RWPE1 (cell line): ENCODE data around the gene MBNL1.

Experiments
- CTCF ChIA-PET: fragments of 350-600 bp; sonication (Branson Sonifier 250); formaldehyde crosslinking; extraction: SDS; loops from one replicate; lab custom pipeline; 2021; lab: Yijun Ruan, JAX
- POLR2A ChIA-PET: fragments of 400-600 bp; formaldehyde crosslinking; extraction: SDS; loops from one replicate; lab custom pipeline; 2020; ENCODE audit warnings: antibody characterized with exemption; ENCODE audit not compliant: low non-redundant PET; lab: Yijun Ruan, JAX
- DNase-seq: peaks from one replicate; pipeline ENCODE4 v3.0.0; 2012; ENCODE audit warnings: low spot score
- H3K27ac ChIP-seq: fragments of 450-650 bp; 2 replicates; pipeline ENCODE4 v1.5.1; 2017
- TF ChIP-seq, protein P1 (sequence below): fragments of 450-650 bp; conservative IDR thresholded peaks from 2 replicates; pipeline ENCODE4 v1.5.1; 2017; ENCODE audit warnings: low read depth, mild to moderate bottlenecking

Gene MBNL1

DNA sequence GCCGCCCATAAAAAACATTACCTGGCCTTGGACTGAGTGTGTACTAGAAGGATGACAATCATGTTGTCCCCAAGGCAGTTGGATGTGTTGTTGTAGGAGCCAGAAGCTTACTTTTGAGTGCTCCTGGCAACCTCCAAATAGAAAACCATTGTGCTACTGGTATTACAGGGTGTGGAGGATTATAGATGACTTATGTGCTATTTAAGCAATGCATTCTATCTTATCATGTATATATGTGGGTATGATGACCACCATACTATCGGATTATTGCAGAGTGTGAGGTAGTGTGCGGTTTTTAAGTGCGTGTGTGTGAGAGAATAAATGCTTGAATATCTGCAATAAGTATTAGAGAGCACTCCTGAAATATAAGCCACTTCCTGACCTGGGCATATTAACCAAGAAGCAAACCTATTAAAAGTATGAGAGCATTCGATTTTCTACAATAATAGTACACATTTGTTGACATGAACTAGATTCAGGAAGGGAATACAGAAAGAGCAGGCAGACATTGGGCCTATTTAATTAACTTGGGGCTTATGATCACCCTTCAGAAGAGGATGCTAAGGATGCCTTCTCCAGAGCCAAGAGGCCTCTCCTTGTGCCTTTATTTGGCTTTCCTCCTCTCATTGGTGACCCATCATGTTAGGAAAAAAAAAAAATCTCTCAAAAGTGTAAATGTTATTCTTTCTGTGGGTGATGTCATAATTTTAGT lies 11.7 kb upstream of the MBNL1 start:
- no peak for DNase-seq
- H3K27ac ChIP-seq = no peak overlapping the region
- CTCF ChIA-PET = no interaction called here
- POLR2A ChIA-PET = no interaction called here
- TF ChIP-seq, protein P1, sequence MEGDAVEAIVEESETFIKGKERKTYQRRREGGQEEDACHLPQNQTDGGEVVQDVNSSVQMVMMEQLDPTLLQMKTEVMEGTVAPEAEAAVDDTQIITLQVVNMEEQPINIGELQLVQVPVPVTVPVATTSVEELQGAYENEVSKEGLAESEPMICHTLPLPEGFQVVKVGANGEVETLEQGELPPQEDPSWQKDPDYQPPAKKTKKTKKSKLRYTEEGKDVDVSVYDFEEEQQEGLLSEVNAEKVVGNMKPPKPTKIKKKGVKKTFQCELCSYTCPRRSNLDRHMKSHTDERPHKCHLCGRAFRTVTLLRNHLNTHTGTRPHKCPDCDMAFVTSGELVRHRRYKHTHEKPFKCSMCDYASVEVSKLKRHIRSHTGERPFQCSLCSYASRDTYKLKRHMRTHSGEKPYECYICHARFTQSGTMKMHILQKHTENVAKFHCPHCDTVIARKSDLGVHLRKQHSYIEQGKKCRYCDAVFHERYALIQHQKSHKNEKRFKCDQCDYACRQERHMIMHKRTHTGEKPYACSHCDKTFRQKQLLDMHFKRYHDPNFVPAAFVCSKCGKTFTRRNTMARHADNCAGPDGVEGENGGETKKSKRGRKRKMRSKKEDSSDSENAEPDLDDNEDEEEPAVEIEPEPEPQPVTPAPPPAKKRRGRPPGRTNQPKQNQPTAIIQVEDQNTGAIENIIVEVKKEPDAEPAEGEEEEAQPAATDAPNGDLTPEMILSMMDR = no peak

DNA sequence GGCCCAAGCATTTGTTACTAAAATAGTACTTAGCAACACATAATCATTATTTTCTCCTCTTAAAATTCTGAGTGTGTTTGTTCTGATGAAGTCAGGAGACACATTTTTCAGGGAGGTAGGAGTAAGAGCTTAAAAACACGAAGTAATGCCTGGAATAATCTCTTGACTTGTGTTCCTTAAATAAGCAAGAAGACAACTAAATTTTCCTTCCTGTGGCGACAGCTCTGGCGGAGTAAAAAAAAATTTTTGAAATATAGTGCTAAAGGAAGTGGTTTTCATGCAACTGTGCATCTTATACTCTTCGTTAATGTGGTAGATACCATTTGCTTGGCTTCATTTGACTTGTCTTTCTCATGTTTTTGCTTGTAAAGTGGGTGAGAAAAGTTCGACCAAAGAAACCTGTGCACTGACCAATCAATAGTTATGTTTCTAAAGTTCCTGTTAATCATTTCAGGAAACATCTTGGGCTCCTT lies 11.1 kb upstream of the MBNL1 start:
- ChIA-PET CTCF (no interaction called here), POLR2A (no interaction called here)
- TF ChIP-seq, protein P1 = no peak
- no peak overlapping the region for H3K27ac ChIP-seq
- no peak for DNase-seq

DNA sequence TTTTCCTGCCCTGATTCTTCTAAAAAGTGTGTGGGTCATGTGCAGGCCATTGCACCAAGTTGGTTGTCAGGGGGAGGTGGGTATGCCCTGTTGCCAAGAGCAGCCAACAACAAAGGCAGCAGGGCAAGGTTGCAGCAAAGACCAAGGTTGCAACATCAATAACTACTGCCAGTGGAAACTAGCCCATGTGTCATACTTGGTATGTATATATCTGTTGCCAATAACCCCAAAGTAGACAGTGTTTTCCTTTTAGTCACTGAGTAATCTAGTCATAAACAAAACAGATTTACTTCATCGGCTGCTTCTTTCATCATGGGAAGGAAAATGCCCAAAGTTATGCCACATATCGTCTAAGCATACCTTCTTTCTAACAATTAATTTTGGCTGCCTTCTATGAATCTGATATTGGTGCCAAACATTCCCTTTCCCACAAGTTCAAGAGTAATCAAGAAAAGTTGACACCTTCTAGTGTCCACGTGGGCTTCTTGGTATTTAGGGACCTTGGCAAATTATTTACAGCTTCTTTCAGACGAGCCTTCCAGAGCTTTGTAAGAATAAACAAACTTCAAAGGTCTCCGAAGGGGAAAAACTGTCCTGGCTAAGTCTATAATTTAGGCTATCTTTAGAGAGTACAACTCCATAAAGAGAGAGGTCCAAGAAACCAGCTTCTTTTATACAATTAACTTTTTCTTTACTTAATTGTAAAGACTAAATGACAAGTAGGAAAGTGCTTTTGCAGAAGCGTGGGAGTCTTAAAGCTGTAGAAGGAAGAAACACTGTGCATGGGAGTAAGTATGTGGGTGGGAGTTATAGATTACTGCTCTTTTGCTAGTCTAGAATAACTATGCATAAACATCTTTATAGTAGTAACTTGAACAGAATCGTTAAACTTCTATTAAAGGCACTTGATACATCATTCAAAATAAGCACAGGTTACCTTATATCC lies 10.0 kb upstream of the MBNL1 start:
- H3K27ac ChIP-seq = no peak overlapping the region
- TF ChIP-seq, protein P1 = no peak
- POLR2A ChIA-PET = no interaction called here
- DNase-seq = peak; percentile 94
- CTCF ChIA-PET = no interaction called here

DNA sequence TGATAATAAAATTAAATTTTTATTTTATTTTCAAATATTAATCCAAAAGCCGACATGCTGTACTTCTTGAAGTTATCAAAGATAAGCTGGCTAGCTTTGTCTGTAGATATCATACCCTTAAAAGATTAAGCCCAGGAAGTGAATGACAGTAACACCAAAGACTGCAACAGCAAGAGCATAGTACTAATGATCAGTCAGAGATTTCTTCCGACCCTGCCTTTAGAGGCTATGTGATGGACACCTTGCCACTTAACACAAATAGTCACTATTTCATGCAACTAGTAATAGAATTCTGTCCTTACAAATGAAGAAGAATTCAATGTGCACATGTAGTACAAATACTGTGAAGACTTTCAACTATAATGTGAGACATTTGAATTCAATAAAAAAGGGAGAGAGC lies 9.3 kb upstream of the MBNL1 start:
- no peak for DNase-seq
- ChIA-PET POLR2A (interaction anchor here (0.7 kb wide), 1 partner anchor 21 kb away, joined by 3 read pairs; no protein-coding TSS in a partner anchor), CTCF (no interaction called here)
- H3K27ac ChIP-seq = no peak overlapping the region
- TF ChIP-seq, protein P1 = no peak

DNA sequence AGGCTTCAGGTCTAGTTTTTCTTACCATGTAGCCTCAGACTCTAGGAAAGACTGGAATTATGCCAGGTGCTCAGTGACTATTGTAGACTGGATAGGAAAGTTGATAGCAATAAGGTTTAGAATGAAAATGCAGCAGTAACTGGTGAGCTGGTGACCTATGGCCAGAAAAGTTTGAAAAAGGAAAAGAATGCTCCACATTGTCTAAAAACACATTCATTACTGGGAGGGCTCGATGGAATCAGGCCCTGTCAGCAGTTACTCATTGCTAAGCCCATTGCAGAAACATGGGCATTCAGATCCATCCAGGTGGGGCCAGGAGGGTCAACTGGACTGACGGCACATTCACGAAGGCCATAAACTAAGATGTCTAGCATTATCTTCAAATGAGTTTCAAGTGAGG lies 8.7 kb upstream of the MBNL1 start:
- no peak overlapping the region for H3K27ac ChIP-seq
- TF ChIP-seq, protein P1 = no peak
- no peak for DNase-seq
- ChIA-PET POLR2A (interaction anchor here (0.7 kb wide), 1 partner anchor 22 kb away, joined by 3 read pairs; no protein-coding TSS in a partner anchor), CTCF (no interaction called here)

DNA sequence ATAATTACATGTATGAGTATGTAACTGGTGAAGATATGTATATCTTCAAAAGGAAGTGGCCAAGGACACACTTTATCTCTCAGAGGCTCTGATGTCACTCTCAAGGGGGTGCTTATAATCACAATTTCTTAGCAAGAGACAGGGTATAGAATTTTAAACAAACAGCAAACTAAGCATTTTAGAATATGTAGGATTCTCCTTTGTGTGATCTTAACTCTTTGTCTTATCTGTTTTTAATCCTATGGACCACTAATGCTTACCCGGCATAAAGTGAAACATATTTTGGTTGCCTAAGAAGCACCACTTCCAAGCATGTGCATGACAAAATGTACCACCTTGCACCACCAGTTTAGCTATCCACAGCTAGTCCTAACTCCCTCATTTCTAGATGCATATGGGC lies 8.2 kb upstream of the MBNL1 start:
- ChIA-PET CTCF (interaction anchor here (0.6 kb wide), 1 partner anchor 17 kb away, joined by 4 read pairs; no protein-coding TSS in a partner anchor), POLR2A (no interaction called here)
- no peak for DNase-seq
- no peak overlapping the region for H3K27ac ChIP-seq
- TF ChIP-seq, protein P1 = no peak
